ENCODE results near the gene LMNA. TPM values are rescaled to one million over a fixed set of nuclear protein-coding genes. Genes with fewer than 3 reads are reported as not detected.

The LMNA gene
- total RNA-seq, 4 donors from 2014 or later = 371 to 501 (median 419) TPM

GRCh38 chr1:156164125-156164831 is 49.8 kb downstream of the LMNA start:
- TF ChIP-seq CTCF (IDR thresholded peaks at IDR 0.05) (no peak), POLR2A (IDR thresholded peaks at IDR 0.05) (no peak), EP300 (IDR thresholded peaks at IDR 0.05) (no peak)
- Histone ChIP-seq H3K27ac (no peak overlapping the region), H3K4me3 (no peak overlapping the region), H3K9me3 (no peaks in the 10 kb centered on the region), H3K36me3 (no peaks in the 10 kb centered on the region), H3K27me3 (no peaks in the 10 kb centered on the region), H3K4me1 (peaks cover 0 to 28% (median 2%) of the 10 kb centered on the region in 4 donors)
- DNase-seq (ENCODE audit: low spot score in 2 of 2) = no peak
- 61 to 71% methylated on average over 6 of the region's 6 CpGs for WGBS, 2 donors

GRCh38 chr1:156165083-156165482 is 50.6 kb downstream of the LMNA start:
- Histone ChIP-seq H3K4me1 (peaks cover 0 to 25% (median under 1%) of the 10 kb centered on the region in 4 donors), H3K36me3 (no peaks in the 10 kb centered on the region), H3K27me3 (no peaks in the 10 kb centered on the region), H3K9me3 (no peaks in the 10 kb centered on the region), H3K4me3 (no peak overlapping the region), H3K27ac (no peak overlapping the region)
- DNase-seq (ENCODE audit: low spot score in 2 of 2) = no peak
- TF ChIP-seq POLR2A (IDR thresholded peaks at IDR 0.05) (no peak), EP300 (IDR thresholded peaks at IDR 0.05) (no peak), CTCF (IDR thresholded peaks at IDR 0.05) (no peak)
- 63 to 64% methylated on average over 2 of the region's 2 CpGs for WGBS, 2 donors

- no peaks in the 10 kb centered on the region for H3K36me3 ChIP-seq
- no peak overlapping the region for H3K27ac ChIP-seq
- no peak for TF ChIP-seq POLR2A (IDR thresholded peaks at IDR 0.05)
- TF ChIP-seq CTCF (IDR thresholded peaks at IDR 0.05) = no peak
- no peak for TF ChIP-seq EP300 (IDR thresholded peaks at IDR 0.05)
- no peaks in the 10 kb centered on the region for H3K27me3 ChIP-seq
- WGBS, 2 donors = 61 to 68% methylated on average over 5 of the region's 5 CpGs
- DNase-seq (ENCODE audit: low spot score in 2 of 2) = no peak
- no peaks in the 10 kb centered on the region for H3K9me3 ChIP-seq
- peaks cover 0 to 2% (median 0%) of the 10 kb centered on the region in 4 donors for H3K4me1 ChIP-seq
- no peak overlapping the region for H3K4me3 ChIP-seq
Measured at GRCh38 chr1:156167536-156167935, 53.0 kb downstream of the LMNA start.

- WGBS, 2 donors = 65 to 75% methylated on average over 9 of the region's 9 CpGs
Measured at GRCh38 chr1:156172696-156173470, 58.4 kb downstream of the LMNA start.

More at GRCh38 chr1:156172696-156173470, 58.4 kb downstream of the LMNA start:
- no peaks in the 10 kb centered on the region for H3K9me3 ChIP-seq
- H3K4me3 ChIP-seq = no peak overlapping the region
- H3K36me3 ChIP-seq = peaks cover 0 to 33% (median 0%) of the 10 kb centered on the region in 3 donors
- H3K27ac ChIP-seq = no peak overlapping the region
- no peaks in the 10 kb centered on the region for H3K27me3 ChIP-seq
- no peaks in the 10 kb centered on the region for H3K4me1 ChIP-seq
- TF ChIP-seq POLR2A (IDR thresholded peaks at IDR 0.05) (no peak), CTCF (IDR thresholded peaks at IDR 0.05) (no peak), EP300 (IDR thresholded peaks at IDR 0.05) (no peak)
- DNase-seq (ENCODE audit: low spot score in 2 of 2) = no peak
